Activated naive CD8-positive, alpha-beta T cell treated with anti-CD3 and anti-CD28 coated beads, Interleukin-2, amount 50 U/mL, for 24 hours (primary cell): ENCODE data around the gene KRTAP10-9.

ENCODE experiments used
- ATAC-seq: fragments of 150-1000 bp; cut with Tn5 transposase; one replicate; pipeline ENCODE4 v1.10.0; 2021
- DNase-seq: peaks from one replicate; pipeline ENCODE4 v3.0.0; 2021
- H3K27ac Mint-ChIP-seq: one replicate; pipeline ENCODE4 v1.8.0; 2021; ENCODE audit warnings: mild to moderate bottlenecking, mixed read lengths
- H3K27me3 Mint-ChIP-seq: one replicate; pipeline ENCODE4 v1.8.0; 2021; ENCODE audit warnings: mixed read lengths
- H3K36me3 Mint-ChIP-seq: one replicate; pipeline ENCODE4 v1.8.0; 2021; ENCODE audit warnings: low read depth, mixed read lengths
- H3K4me1 Mint-ChIP-seq: one replicate; pipeline ENCODE4 v1.8.0; 2021; ENCODE audit warnings: mixed read lengths
- H3K4me3 Mint-ChIP-seq: one replicate; pipeline ENCODE4 v1.8.0; 2021; ENCODE audit warnings: mild to moderate bottlenecking, moderate library complexity, mixed read lengths
- H3K9me3 Mint-ChIP-seq: one replicate; pipeline ENCODE4 v1.8.0; 2021; ENCODE audit warnings: mixed read lengths

Gene KRTAP10-9

GRCh38 chr21:44670642-44671432 is 43.9 kb downstream of the KRTAP10-9 start:
- peaks cover 2% of the 10 kb centered on the region for H3K27me3 Mint-ChIP-seq
- DNase-seq (no peak), ATAC-seq (no peak)
- H3K27ac Mint-ChIP-seq: no peak overlapping the region
- H3K36me3 Mint-ChIP-seq: peaks cover 5% of the 10 kb centered on the region
- no peak overlapping the region for H3K4me3 Mint-ChIP-seq
- peaks cover 3% of the 10 kb centered on the region for H3K4me1 Mint-ChIP-seq
- H3K9me3 Mint-ChIP-seq: peaks cover 26% of the 10 kb centered on the region

- peaks cover 26% of the 10 kb centered on the region for H3K9me3 Mint-ChIP-seq
- peaks cover 5% of the 10 kb centered on the region for H3K36me3 Mint-ChIP-seq
- H3K4me1 Mint-ChIP-seq: peaks cover 3% of the 10 kb centered on the region
- H3K27ac Mint-ChIP-seq: no peak overlapping the region
- ATAC-seq: no peak
- no peak overlapping the region for H3K4me3 Mint-ChIP-seq
- H3K27me3 Mint-ChIP-seq: peaks cover 2% of the 10 kb centered on the region
- DNase-seq: no peak
Observed at GRCh38 chr21:44671911-44672310, 45.0 kb downstream of the KRTAP10-9 start.

- Mint-ChIP-seq H3K9me3 (peaks cover 10% of the 10 kb centered on the region), H3K27ac (no peak overlapping the region), H3K4me3 (no peak overlapping the region), H3K36me3 (peaks cover under 1% of the 10 kb centered on the region), H3K27me3 (no peaks in the 10 kb centered on the region), H3K4me1 (no peaks in the 10 kb centered on the region)
- DNase-seq (no peak), ATAC-seq (no peak)
Observed at GRCh38 chr21:44677881-44678280, 51.0 kb downstream of the KRTAP10-9 start.
